ENCODE results near the gene ATP5PF.
"Not testable (repeated sequence)": the region's sequence is repeated elsewhere in the genome, so short reads cannot be mapped to it uniquely, and the experiment has no call there.

ATP5PF gene, protein sequence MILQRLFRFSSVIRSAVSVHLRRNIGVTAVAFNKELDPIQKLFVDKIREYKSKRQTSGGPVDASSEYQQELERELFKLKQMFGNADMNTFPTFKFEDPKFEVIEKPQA

DNA sequence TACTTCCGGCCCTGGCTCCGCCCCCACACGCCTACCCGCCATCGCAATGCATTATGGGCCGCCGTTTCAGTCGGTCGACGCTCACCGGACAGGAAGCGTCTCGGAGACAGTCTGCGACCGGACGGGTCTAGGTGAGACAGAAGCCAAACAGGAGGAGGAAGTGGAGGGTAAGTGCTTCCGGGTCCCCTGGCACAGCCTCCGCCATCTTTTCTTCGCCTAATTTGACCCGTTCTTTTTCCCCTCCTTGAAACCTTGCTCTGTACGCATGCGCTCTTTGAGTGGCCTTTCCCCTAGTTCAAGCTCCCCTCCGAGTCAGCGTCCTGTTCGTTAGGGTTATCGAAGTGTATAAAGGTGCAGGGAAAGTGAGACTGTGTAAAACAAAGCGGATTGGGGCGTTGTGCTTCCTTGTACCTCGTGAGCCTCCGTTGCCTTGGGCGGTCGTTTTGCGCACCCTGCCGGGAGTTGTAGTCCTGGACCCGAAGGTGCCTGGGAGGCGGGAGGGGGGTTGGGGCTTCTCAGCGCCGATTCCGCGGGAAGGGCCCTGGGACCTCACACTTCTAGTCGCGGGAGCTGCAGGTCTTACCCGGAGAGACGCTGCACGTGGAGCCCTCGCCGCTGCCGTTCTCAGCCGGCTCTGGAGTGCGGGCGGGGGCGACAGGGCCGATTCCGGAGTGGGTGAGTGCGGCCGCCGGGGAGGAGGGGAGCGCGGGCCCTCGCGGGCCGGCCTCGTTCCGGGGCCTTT is at the start of gene ATP5PF, which contains the start of gene GABPA:
Gene ATP5PF, minus strand, starts transcription at position 1 of the 742 bp plus-strand sequence. CDS start 5,110 bp downstream, outside the sequence.
Gene GABPA, plus strand, starts transcription at position 69 of the 742 bp plus-strand sequence. CDS start 6,627 bp downstream, outside the sequence.
- peak; percentile 87 to 99 (median 95) for DNase-seq

GRCh38 chr21:25778126-25778875 is 43.6 kb upstream of the ATP5PF start:
- not testable (repeated sequence) for DNase-seq

DNA sequence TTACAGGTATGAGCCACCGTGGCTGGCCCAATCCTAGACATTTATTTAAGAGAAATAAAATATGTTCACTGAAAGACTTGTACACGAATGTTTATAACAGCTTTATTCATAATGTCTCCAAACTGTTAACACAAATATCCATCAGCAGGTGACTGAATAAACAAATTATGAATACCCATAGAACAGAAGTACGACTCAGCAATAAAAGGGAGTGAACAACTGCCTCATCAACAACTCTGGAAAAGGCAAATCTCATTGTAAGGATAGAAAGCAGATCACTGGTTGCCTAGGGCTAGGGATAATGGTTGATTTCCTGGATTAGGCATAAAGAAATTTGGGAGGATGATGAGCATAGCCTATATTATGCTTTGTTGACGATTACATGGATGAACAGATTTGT is 41.7 kb upstream of the ATP5PF start:
- DNase-seq: no peak

GRCh38 chr21:25772686-25773085 is 38.0 kb upstream of the ATP5PF start:
- no peak for DNase-seq

DNA sequence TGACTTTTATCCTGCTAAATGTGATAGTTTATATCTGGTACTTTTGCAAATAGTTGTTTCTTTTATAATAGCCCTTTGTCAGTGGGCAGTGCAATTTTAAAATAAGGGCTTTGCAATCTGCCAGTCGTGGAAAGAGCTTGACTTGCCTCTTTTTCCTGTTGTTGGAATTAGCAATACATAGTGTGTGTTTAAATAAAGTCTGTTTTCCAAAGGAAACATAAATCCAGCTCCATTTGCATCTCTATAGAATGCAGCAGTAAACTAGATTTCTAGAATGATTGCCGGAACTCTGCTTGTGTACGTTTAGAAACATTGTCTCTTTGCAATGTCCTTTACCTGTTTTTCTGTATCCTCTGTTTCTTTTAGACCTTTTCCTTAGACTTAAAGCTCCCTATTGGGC is 33.2 kb upstream of the ATP5PF start:
- DNase-seq: no peak

DNA sequence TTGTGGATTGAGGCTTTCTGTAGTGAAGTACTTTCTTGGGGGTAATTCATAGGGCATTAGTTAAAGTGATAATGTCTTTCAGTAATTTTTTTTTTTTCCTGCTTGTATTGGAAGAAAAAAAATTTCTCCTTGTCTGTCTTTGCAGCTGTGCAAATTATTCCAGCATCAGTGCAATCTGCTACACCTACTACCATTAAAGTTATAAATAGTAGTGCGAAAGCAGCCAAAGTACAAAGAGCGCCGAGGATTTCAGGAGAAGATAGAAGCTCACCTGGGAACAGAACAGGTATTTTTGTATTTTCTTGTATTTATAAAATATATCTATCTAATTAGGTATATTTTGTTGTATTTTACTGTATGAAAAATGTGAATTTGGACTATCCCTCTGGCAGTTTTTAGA is 29.4 kb upstream of the ATP5PF start:
- DNase-seq: no peak

DNA sequence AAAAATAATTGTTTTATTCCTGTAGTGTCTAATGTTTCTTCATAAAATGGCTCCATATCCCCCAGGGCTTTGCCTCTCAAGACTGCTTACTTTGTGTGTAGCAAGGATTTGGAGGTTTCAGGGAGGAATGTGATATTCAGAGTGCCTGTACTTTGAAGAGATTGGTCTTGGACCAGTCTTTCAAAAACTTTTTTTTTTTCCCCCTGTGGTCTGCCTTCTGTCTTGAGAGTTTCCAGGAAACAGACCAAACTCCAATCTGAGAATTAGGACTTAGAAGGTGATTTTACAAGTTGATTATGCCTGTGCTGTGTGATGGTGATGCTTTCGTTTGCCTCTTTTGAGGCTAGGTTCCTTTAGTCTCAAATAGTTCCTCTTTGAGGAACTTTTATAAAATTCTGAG is 26.0 kb upstream of the ATP5PF start:
- DNase-seq: no peak

GRCh38 chr21:25760061-25760460 is 25.4 kb upstream of the ATP5PF start:
- DNase-seq: no peak

GRCh38 chr21:25759573-25759972 is 24.9 kb upstream of the ATP5PF start:
- DNase-seq: no peak

GRCh38 chr21:25757531-25757930 is 22.8 kb upstream of the ATP5PF start:
- DNase-seq: no peak

DNA sequence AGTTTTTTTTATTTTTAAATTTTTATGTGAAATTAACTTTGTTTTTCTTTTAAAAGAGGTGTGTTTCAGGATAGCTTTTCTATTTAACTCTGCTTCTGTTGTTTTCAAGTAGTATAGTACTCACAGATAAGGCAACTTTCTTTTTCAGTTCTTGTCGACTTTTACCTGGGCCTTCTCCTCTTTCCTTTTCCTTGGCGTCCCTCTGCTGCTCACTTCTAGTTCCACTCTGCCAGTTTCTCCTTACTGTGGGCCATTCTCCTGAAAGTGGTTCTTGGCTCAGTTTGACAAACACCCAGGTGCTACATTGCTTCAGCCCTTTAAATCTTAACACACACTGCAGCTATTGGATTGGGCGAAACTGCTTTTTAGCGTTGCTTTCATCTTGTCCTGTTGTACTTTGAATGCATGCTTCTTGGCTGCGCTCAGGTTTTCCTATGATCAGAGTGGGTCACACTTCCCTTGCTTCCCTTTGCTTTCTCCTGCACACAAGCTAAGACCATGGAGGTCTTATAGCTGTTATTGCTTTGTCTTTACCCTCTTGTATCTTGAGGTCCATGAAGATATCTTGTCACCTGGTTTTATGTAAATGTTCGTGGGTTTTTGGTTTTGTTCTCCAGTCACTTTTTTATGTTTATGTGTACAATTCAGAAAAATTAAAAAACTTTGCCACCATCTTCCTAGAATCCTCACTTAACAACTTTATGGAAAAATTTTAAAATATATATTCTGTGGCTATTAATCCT is 21.7 kb upstream of the ATP5PF start:
- DNase-seq: no peak

DNA sequence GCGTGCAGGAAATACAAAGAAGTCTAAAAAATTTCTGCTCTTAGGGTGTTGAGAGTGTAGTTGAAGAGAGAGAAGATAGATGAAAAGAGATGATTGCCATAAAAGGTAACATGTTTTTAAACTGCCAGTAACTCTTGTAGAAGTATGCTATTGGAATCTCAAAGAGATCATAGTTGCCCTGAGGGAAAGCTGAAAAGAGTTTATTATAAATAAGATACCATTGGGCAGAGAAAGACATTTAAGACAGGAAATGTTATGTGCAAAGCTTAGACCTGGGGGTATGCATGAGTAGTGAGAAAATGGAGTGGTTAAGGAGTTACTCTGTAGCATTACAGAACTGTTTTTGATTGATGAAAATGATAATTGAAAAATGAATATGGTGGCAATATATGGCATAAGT is 17.7 kb upstream of the ATP5PF start:
- DNase-seq: no peak

- no peak for DNase-seq
These were observed 15.4 kb upstream of the ATP5PF start for GRCh38 chr21:25750085-25750484.

- DNase-seq: no peak
These were observed 10.2 kb upstream of the ATP5PF start for GRCh38 chr21:25744854-25745253.

- DNase-seq: no peak
These were observed 8.2 kb upstream of the ATP5PF start for GRCh38 chr21:25742900-25743299.

GRCh38 chr21:25737421-25737820 is 2.7 kb upstream of the ATP5PF start:
- DNase-seq: no peak

DNA sequence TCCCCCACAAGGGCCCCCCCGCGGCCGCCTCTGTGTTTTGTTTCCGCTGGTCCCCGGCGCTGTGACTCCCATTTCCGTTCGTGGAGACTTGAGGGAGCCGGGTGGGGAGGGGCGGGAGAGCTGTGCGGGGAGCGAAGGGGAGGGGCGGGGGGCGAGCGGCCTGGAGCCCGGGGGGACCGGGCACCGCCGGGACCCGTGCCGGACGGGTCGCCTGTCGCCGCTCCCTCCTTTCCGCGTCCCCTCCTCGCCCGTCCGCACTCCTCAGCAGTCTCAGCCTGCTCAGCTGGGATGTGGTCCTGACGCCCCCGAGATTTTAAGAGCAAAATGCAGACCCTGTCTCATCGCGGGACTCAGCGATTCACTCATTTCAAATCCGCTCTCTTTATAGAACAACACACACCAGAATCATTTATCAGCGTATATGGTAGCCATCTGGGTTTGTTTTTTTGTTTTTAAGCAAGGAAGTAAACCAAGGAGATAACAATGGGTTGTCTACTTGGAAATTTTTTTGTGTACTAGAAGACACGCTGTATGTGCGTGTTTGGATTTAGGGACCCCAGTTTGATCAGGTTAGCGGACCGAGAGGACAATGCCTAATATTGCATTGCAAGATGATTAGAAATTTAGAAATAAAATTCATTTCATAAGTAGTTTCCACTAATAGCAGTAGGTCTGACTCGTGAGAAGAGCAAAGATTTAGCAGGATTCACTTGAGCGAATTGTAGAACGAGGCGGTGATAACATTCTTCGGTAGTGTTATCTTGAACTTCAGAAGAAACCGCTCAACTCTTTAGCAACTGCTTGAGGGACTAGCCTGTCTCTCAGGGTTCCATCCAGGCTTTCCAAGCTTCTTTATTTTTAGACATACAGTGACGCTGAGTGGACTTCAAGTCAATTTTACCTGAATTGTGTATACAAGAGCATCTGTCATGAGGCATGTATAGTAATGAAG is 1.2 kb upstream of the ATP5PF start:
- DNase-seq: peak in 33 of 58 donors; percentile 64 to 93 (median 86)

GRCh38 chr21:25734654-25734903 is 125 bp downstream of the ATP5PF start:
- DNase-seq: no peak

GRCh38 chr21:25733859-25734653 is 648 bp downstream of the ATP5PF start:
- peak in 3 of 58 donors; percentile 19 to 60 (median 49) for DNase-seq

All from anterior cingulate cortex (tissue), 58 donors.